Activated CD8-positive, alpha-beta T cell treated with anti-CD3 and anti-CD28 coated beads for 36 hours (primary cell): ENCODE results near the gene PSMA6. TPM values are rescaled to one million over a fixed set of nuclear protein-coding genes. Genes with fewer than 3 reads are reported as not detected.

Source experiments
- ATAC-seq: fragments of 200-7000 bp; cut with Tn5 transposase; one replicate; pipeline ENCODE4 v1.10.0; 2021; ENCODE audit warnings: mild to moderate bottlenecking, moderate library complexity
- CTCF ChIA-PET: fragments of 350-600 bp; sonication (Branson Sonifier 250); formaldehyde crosslinking; loops from one replicate; lab custom pipeline; 2021; ENCODE audit warnings: antibody characterized with exemption; lab: Charles Lee
- POLR2A ChIA-PET: fragments of 350-600 bp; sonication (Branson Sonifier 250); formaldehyde crosslinking; loops from one replicate; lab custom pipeline; 2021; ENCODE audit warnings: antibody characterized with exemption; lab: Charles Lee
- DNase-seq: peaks from one replicate; pipeline ENCODE4 v3.0.0-alpha.2; 2020
- H3K27ac Mint-ChIP-seq: one replicate; pipeline ENCODE4 v1.8.0; 2021; ENCODE audit warnings: mild to moderate bottlenecking, mixed read lengths
- H3K27me3 Mint-ChIP-seq: one replicate; pipeline ENCODE4 v1.8.0; 2021; ENCODE audit warnings: mixed read lengths
- H3K36me3 Mint-ChIP-seq: one replicate; pipeline ENCODE4 v1.8.0; 2021; ENCODE audit warnings: low read depth, mixed read lengths
- H3K4me1 Mint-ChIP-seq: one replicate; pipeline ENCODE4 v1.8.0; 2021; ENCODE audit warnings: low read depth, mixed read lengths
- H3K4me3 Mint-ChIP-seq: one replicate; pipeline ENCODE4 v1.8.0; 2021; ENCODE audit warnings: mild to moderate bottlenecking, moderate library complexity, mixed read lengths
- H3K9me3 Mint-ChIP-seq: one replicate; pipeline ENCODE4 v1.8.0; 2021; ENCODE audit warnings: mixed read lengths
- CTCF ChIP-seq: fragments of 200-600 bp; IDR thresholded peaks from one replicate; pipeline ENCODE4 v1.8.0; 2022; ENCODE audit warnings: antibody characterized with exemption, mild to moderate bottlenecking
- intact Hi-C: fragments of 100-400 bp; cut with micrococcal nuclease; formaldehyde crosslinking; loops from one replicate; pipeline ENCODE4 v1.10.0; 2022
- total RNA-seq, 2 experiments: library from RNA; stranded (reverse); gene quantifications; one replicate each; pipeline ENCODE4 v1.2.3, GENCODE V29; 2021

PSMA6 gene
- total RNA-seq, 2 experiments from 2014 or later: 361 to 393 TPM

GRCh38 chr14:35317820-35318219 is 25.6 kb downstream of the PSMA6 start:
- Mint-ChIP-seq H3K4me1 (peaks cover 19% of the 10 kb centered on the region), H3K4me3 (no peak overlapping the region), H3K36me3 (peaks cover 39% of the 10 kb centered on the region), H3K9me3 (no peaks in the 10 kb centered on the region), H3K27ac (no peak overlapping the region), H3K27me3 (no peaks in the 10 kb centered on the region)
- ATAC-seq (no peak), DNase-seq (no peak)
- TF ChIP-seq CTCF: no peak
- ChIA-PET POLR2A (interaction anchor here (0.9 to 2.9 kb wide), 4 partner anchors 13 to 87 kb away, joined by 3 to 9 read pairs (median 4); partner anchors contain the start of genes NFKBIA and PSMA6), CTCF (interaction anchor here (0.8 to 1.2 kb wide), 2 partner anchors 56 to 95 kb away, joined by 3 to 4 read pairs; no protein-coding TSS in a partner anchor)
- intact Hi-C loops: no loop called here

- no peaks in the 10 kb centered on the region for H3K9me3 Mint-ChIP-seq
- TF ChIP-seq CTCF: no peak
- ATAC-seq (no peak), DNase-seq (no peak)
- H3K4me1 Mint-ChIP-seq: peaks cover 11% of the 10 kb centered on the region
- H3K27ac Mint-ChIP-seq: peak overlapping the region; percentile 16
- ChIA-PET POLR2A (interaction anchor here (0.7 to 1.6 kb wide), 4 partner anchors 15 to 85 kb away, joined by 3 to 4 read pairs (median 4); partner anchors contain the start of gene NFKBIA), CTCF (interaction anchor here (0.9 to 1.5 kb wide), 5 partner anchors 11 to 179 kb away, joined by 3 read pairs; no protein-coding TSS in a partner anchor)
- H3K36me3 Mint-ChIP-seq: peaks cover 29% of the 10 kb centered on the region
- no peaks in the 10 kb centered on the region for H3K27me3 Mint-ChIP-seq
- H3K4me3 Mint-ChIP-seq: no peak overlapping the region
- intact Hi-C loops: no loop called here
Observed at GRCh38 chr14:35319509-35319908, 27.3 kb downstream of the PSMA6 start.

GRCh38 chr14:35320472-35320871 is 28.3 kb downstream of the PSMA6 start:
- Mint-ChIP-seq H3K27ac (no peak overlapping the region), H3K4me3 (no peak overlapping the region)

GRCh38 chr14:35326375-35326774 is 34.2 kb downstream of the PSMA6 start:
- POLR2A ChIA-PET: no interaction called here
- CTCF ChIA-PET: interaction anchor here (1.2 kb wide), 2 partner anchors 78 to 80 kb away, joined by 3 read pairs; partner anchors contain the start of gene NFKBIA
- H3K4me1 Mint-ChIP-seq: no peaks in the 10 kb centered on the region

More at GRCh38 chr14:35320472-35320871, 28.3 kb downstream of the PSMA6 start:
- ATAC-seq: no peak
- Mint-ChIP-seq H3K4me1 (peaks cover 3% of the 10 kb centered on the region), H3K36me3 (peaks cover 21% of the 10 kb centered on the region), H3K9me3 (no peaks in the 10 kb centered on the region), H3K27me3 (no peaks in the 10 kb centered on the region)
- DNase-seq: no peak
- TF ChIP-seq CTCF: no peak
- ChIA-PET CTCF (interaction anchor here (1.2 kb wide), 1 partner anchor 54 kb away, joined by 3 read pairs; no protein-coding TSS in a partner anchor), POLR2A (interaction anchor here (1.0 to 1.2 kb wide), 2 partner anchors 80 to 85 kb away, joined by 3 to 6 read pairs; partner anchors contain the start of gene NFKBIA)
- intact Hi-C loops: no loop called here

More at GRCh38 chr14:35326375-35326774, 34.2 kb downstream of the PSMA6 start:
- no peak for DNase-seq
- Mint-ChIP-seq H3K36me3 (no peaks in the 10 kb centered on the region), H3K27me3 (no peaks in the 10 kb centered on the region), H3K4me3 (no peak overlapping the region), H3K9me3 (no peaks in the 10 kb centered on the region), H3K27ac (no peak overlapping the region)
- TF ChIP-seq CTCF: no peak
- intact Hi-C loops: no loop called here
- no peak for ATAC-seq
